Measurements from ENCODE around the gene ASGR2.

GRCh38 chr17:7147772-7148171 is 33.1 kb upstream of the ASGR2 start:
- no peak for TF ChIP-seq CTCF (IDR thresholded peaks at IDR 0.05)
- no peak for TF ChIP-seq POLR2A (IDR thresholded peaks at IDR 0.05)
- no peak for TF ChIP-seq EP300 (IDR thresholded peaks at IDR 0.05)
- TF ChIP-seq POLR2AphosphoS5 (IDR thresholded peaks at IDR 0.05), result no peak
